NCI-H524 (cell line): ENCODE data around the gene FZD4.
"Not testable (repeated sequence)": the region's sequence is repeated elsewhere in the genome, so short reads cannot be mapped to it uniquely, and the experiment has no call there.

ENCODE experiments used
- DNase-seq, 2 experiments: peaks; one replicate each; lab custom pipeline; 2025; lab: John Stamatoyannopoulos, UW

Gene FZD4

DNA sequence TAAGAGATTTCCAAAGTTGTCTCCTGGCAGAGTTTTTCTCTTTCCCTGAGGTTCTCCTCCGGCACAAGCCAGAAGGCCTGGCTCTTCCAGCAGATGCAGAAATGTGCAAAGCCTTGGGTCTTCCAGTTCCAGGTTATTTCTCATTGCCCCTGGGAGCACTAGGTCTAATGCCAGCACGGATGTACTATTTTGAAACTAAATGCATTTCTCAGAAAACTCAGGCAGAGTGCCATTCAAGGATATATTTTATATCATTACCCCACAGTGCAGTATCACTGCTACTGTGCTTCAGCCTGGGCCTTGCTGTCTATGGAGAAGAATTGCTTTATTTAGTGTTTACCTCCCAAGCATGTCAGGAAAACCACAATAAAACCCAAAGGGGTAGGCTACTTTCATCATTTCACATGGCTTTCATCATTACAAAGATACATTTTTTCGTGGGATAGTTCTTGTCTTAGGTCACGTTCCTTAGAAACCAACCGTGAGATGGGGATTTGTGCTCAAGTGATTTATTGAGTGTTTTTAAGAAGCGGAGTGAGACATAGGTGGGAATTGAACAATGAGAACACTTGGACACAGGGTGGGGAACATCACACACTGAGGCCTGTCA, 22.4 kb upstream of the FZD4 start:
- no peak for DNase-seq

DNA sequence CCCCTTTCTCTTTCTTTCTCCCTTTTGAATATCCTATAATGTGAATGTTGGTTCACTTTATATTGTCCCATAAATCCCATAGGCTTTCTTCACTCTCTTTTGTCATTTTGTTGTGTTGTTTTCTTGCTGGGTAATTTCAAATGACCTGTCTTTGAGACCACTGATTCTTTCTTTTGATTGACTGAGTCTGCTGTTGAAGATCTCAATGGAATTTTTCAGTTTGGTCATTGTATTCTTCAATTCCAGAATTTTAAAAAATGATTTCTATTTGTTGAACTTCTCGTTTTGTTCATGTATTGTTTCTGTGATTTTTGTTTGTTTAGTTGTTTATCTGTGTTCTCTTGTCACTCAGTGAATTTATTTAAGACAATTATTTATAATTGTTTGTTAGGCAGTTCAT, 17.5 kb upstream of the FZD4 start:
- no peak for DNase-seq

DNA sequence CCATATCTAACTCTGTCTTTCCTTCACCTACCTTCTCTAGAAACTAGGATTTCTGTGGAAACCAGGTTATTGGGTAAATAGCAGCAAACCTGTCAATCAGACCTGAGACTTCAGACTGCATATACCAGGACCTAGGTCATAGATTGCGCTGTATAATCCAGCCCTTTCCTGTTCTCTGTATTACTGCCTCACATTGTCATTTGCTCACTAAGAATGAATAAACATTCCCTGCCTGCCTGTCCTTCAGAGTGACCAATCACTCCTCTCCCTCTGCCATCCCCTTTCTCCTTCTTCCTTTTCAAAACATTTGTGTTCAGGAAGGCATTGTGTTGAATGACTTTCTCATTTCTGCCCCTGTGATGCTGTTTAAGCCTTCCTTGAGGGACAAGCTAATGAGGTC, 14.1 kb upstream of the FZD4 start:
- no peak for DNase-seq

DNA sequence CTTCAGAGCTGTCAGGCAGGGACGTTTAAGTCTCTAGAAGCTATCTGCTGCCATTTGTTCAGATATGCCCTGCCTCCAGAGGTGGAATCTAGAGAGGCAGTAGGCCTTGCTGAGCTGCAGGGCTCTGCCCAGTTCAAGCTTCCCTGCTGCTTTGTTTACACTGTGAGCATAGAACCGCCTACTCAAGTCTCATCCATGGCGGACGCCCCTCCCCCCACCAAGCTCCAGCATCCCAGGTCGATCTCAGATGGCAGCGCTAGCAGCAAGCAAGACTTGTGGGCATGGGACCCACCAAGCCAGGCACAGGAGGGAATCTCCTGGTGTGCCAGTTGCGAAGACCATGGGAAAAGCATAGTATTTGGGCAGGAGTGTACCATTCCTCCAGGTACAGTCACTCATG, 12.4 kb upstream of the FZD4 start:
- not testable (repeated sequence) for DNase-seq

DNA sequence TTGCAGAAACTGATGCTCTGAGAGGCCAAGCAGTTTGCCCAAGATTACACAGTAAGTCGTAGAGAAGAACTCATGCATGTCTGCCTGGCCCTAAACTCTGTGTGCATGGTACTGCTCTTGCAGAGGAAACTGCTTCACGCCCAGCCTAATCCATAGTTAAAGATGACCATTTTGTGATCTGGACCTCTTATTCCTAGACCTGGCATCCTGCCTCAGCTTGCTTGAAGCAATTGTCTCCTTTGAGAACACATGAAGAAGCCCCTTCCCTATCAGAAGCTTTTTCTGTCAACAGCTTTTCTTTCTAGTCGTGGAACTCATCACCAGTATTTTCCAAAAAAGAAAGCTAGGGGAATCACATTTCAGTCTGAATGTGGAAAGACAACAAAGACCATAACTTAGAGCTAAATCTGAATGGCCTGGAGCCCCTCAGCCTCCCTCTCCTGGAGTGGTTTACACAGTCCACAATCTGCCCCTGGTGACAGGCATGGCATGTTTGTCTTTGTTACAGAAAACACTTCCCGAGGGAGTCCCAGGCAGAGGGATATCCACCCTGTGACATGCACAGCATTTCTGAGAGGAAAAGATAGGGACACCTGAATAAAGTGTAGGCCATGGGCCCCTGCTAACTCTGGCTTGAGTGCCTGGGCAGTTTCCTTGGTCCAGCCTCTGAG, 2.9 kb upstream of the FZD4 start:
- DNase-seq, result no peak

DNA sequence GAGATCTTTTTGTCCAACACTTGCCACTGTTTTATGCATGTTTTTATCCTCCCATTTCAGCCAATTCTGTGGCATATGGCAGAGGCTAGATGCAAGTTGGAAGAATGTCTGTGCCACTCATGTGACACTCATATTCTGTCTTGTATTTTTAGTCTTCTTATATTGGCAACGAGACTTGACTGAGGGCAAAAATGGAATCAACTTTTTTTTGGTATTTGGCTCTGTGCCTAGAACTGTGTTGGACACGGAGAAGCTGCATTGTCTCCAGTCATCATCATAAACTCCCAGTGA, 1.7 kb upstream of the FZD4 start:
- DNase-seq, result no peak

DNA sequence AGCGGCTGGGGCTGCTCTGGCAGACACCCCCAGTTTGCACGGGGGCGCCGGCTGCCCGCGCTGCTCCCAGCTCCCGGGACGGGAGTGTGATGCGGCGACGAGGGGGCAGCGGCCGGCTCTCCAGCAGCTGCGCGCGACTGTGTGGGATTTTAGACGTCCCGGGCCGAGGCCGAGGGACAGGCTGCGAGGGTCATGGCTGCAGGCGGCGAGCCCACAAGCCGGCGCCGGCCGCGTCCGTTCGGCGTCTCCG, 159 bp downstream of the FZD4 start:
- DNase-seq, result no peak

DNA sequence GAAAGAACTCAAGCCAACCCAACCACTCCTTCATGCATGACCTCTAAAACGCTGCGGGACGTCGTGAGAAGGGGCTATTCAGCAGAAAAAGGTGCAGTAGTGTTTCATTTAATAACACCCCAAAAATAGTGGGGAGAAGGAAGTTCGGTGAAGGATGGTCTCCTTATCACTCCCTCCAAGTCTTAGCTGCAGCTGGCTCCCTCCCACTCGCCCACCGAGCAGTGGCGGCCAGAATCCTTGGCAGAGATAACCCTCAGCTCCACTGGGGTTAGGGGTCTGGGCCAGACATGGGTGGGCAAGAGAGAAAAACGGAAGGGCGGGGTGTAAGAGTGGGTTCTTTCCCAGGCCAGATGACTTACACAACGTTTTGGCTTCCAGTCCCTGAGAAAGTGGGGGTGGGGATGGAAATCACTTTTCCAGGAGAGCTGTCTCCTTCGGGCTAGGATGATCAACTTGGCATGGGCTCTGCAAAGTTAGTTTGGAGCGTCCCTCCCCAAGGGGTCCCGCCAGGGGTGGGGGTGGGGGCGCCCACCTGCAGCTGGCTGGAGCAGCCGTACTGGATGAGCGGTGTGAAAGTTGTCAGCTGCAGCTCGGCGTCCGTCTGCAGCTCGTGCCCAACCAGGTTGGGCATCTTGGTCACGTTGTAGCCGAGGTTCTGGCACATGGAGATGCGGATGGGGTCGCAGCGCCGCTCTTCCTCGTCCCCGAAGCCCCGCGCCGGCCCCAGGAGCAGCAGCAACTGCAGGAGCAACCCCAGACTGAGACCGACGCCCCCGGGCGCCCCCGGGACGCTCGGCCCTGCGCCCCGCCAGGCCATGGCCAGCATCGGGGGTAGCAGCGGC, 705 bp downstream of the FZD4 start:
- DNase-seq, result peak in 1 of 2 experiments; percentile 23

DNA sequence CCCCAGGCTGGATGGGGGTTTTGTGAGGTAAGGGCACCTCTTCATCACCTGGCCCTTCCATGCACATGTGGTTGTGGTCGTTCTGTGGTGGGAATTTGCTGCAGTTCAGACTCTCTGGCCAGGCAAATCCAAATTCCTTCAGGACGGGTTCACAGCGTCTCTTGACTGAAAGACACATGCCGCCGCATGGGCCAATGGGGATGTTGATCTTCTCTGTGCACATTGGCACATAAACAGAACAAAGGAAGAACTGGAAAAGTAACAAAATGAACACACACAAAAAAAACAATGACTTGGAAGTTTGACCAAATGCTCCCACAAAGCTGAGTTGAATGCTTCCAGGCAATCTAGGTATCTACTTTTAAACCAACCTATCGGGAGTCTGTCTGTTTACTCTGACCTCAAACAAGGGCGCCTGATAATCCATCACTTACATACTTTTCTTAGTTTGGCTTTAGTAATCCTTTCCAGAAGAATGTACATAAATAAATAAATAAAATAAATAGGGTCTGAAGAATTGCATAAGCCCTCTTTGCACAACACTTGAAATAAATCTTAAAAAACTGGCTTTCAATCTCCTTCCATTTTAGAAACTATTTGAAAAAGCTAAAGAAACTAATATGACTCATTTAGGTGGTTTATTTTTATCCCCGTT, 2.8 kb downstream of the FZD4 start:
- DNase-seq, result no peak

DNA sequence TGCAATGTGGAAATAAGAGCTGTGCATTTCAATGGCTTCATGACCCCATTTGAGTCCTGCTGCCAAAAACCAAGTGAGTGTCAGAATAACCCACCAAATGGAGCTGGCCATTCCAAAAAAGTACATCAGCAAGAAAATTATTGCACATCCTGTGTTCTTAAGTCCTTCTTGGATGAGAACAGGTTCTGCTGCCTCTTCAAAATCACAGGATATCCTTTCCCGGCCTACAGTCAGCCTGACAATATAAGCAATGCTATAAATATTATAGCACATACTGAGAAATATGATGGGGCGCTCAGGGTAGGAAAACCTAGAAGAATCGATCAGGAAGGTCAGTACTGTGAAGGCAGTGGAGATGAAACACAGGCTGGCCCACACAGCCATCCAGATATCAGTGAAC, 3.5 kb downstream of the FZD4 start:
- no peak for DNase-seq

DNA sequence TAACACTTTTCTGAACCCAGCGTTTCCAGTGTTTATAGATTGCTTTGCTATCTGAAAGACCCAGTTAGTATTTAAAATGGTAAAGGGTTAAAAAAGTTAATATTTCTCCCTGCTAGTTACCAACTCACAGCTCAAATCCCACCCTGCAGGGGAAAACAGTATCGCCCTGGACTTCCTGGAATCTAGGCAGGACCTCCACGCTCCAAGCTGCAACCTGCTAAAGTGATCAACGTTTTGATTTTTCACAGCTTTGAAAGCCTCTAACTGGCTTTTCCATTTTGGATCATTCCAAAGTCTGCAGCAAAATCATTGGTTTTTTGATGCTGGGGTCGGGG, 4.6 kb downstream of the FZD4 start:
- DNase-seq, result no peak

DNA sequence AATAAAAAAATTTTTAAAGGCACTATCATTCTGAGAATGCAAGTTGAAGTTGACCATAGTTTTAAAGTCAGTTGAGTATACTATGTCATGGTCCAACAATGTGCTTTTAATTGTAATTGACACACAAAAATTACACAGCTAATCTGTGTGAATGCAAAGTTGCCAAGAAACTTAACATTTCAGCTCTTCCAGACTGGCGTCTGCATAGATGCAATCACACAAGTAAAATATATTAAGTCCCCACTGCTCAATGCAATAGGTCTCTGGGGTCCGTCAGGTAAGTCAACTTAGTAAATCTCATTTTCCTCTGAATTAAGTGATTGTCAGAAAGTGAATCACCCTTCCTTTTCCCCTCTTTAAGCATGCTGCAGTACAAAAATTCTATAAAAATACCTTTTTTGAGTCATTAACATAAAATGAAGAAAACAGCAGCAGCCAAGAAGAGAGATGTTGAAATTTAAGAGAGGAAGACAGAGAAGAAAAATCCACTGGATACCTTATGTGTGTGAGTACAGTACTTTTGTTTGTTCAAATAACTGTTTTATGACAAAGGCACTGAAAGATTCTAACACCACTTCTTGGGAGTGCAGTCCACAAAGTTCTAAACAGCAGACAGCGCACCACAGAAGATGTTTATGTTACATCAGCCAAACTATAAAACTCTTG, 5.1 kb downstream of the FZD4 start:
- DNase-seq, result no peak

DNA sequence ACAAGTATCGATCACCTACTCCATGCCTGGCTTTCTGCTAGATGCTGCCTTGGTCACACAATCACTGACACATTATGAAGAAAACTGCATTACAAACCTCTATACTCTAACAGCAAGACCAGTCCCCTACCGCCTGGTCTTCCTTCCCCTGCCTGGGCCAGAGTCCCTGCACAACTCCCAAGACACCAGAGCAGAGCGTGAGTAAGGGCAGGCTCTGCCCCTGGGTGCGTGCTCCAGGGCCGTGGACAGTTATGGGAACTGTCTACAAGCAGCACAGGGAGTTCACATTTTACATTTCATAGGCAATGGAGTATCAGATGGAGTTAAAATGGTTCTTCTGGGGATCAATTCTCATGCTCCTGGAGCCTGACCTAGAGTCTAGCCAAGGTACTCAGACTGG, 6.5 kb downstream of the FZD4 start:
- no peak for DNase-seq

DNA sequence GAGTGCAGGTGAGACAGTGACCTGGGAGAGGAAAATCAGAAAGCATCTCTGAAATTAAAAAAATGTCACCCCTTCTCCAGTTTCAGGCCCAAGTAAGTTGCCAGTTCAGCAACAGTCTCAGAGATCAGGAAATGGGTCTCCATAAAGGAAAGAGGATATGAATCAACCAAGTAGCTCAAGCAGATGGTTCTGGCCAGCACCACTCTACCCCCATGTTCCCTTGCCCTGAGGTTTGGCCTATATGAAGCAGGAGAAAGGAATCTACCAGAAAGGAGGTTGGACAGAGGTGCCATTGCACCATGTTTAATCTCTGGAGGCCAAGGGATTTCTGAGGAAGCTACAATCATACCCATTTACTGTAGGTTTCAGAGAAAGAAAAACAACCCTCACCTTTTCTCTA, 7.7 kb downstream of the FZD4 start:
- DNase-seq, result no peak

DNA sequence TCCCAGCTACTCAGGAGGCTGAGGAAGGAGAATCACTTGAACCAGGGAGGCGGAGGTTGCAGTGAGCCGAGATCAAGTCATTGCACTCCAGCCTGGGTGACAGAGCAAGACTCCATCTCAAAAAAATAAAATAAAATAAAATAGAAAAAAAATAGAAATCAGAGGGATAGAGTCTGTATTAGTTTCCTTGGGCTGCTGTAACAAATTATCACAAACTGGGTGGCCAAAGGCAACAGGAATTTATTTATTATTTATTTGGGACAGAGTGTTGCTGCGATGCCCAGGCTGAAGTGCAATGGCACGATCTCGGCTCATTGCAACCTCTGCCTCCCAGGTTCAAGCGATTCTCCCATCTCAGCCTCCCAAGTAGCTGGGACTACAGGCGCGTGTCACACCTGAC, 11.7 kb downstream of the FZD4 start:
- DNase-seq, result not testable (repeated sequence)

DNA sequence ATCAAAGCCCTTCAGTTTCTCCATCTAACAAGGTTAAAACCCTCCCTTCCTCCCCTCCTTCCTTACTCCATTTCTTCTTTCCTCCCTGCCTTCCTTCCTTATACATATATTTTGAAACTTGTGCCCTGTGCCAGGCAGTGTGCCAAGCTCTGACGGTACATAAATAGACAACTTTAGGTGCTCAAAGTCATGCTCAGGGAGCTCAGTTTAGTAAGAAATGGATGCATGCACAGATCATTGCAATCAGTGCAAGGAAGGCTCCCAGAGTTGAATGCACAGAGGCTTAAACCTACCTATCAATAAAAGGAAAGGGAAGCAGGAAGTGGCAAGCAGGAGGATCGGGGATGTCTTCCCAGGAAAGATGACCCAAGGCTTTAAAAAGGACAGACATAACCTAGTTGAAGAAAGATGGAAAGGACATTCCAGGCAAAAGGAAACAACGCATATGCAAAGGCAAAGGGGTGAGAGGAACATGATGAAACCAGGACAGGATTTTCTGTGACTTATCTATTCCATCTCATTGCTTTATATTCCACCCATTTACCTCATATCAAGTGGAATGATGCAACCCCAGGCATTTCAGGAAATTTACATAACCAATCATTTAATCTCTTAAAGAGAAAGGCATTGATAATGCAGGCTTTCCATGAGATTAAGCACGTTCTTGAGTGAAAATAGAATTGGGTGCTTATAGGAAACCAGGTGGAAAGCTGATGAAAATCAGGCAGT, 13.2 kb downstream of the FZD4 start:
- no peak for DNase-seq

DNA sequence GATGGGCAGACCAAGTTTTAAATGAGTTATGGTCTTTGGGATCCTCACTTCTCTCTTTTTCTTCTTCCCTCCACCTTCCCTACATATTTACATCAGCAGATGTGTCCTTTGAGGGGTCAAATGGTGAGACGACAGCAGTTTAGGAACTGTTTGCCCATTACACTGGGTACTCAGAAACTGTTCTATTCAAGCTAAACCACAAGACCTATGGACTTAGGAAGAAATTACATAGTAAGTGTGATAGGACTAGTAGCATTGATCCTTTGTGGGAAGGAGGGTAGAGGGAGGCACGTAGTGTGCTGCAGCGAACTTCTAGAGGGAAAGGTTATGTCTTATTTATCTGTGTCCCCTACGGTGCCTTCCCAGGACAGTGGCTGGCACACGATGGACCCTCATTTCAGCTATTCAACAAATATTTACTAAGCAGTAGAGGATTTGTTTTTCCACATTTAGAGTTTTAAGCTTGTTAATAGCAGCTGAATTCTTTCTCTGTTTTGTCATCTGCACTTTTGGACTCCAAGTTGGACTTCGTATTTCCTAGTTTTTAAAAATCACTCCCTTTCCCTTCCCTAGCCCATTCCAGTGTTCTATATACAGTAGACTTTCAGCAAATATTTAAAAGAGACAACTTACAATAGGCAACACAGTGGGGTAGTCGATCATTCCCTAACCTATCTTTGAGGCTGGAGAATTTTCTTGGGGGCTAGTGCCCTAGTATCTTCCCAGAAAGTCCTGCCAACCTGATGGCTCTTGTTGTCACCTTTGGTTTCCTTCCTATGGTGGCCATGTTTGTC, 13.9 kb downstream of the FZD4 start:
- no peak for DNase-seq

DNA sequence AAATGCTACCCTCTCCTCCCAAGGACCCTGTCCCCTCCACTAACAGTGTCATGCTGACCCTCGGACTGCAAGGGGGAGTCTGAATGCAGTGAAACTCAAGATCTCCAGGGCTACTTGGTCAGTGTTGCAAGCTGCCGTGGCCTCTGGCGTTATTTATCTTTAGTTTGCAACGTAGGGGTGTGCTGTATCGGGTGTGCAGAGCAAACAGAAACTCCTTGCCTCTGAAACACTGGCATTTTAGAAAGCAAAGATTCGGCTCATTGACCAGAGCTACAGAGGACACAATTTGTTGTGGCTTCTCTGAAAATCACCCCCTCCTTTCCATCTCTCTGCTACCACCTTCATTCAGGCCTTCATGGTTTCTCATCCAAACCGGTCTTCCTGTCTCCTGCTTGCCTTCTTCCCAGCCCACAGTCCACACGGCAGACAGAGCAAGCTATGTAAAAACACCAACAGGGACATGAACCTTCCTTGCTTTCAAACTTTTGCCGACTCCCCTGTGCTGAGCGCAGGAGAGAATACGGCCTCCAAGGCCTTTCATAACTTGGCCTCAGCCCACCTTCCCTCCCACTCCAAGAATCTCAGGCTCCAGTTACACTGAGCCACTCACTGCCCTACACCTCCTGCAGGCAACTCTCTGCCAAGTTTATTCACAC, 14.9 kb downstream of the FZD4 start:
- DNase-seq, result no peak

DNA sequence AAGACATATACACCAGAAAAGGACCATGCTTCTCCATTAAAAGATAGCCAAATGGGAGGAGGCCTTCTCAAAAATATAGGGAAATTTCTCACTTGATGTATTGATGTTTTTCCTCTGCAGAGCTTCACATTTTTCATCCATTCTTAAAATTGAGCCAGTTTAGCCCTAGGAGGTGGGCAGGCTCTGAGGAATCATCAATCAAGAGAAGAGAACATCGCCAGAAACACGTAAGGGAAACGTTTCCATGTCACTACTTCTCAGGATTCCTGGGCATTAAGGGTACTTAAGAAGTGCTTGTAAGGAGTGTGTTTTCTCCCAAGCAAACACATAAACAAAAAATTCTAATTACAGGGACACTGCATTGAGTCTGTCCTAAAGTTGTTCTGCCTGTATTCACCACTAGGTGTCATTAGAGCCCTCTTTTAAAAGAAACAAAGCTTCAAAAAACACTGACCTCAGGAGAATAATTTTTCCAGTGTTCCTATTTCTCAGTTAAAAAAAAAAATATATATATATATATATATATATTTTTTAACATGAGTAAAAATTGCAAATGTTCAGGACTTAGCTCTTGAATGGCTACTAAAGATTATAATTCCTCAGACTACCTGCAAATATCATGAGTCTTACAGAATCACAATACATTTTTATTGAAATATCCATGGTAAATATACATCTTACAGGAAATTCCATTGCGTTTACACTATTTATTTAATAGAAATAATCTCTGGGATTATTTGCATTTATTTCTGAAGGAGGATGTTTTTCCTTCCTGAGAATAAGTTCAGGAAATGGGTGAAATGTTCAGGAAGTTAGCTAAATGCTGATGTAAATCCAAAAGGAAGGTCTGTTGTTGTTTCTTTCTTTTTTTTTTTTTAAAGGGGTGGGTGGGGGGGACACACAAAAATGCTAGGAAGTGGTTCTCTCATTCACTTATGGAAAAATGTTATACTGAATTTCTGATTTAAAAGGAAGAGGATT, 16.0 kb downstream of the FZD4 start:
- DNase-seq, result peak in 1 of 2 experiments; percentile 24
